BLaER1 (cell line): ENCODE results near the gene RNF220.

Experiments used
- H3K27ac ChIP-seq: shearing (Covaris generic); formaldehyde crosslinking; 2 replicates; pipeline ENCODE4 v1.8.1; 2022
- H3K27me3 ChIP-seq: shearing (Covaris generic); formaldehyde crosslinking; 2 replicates; pipeline ENCODE4 v1.8.1; 2022
- H3K36me3 ChIP-seq: shearing (Covaris generic); formaldehyde crosslinking; 2 replicates; pipeline ENCODE4 v1.8.1; 2022
- H3K4me1 ChIP-seq: shearing (Covaris generic); formaldehyde crosslinking; 2 replicates; pipeline ENCODE4 v1.8.1; 2022
- H3K4me2 ChIP-seq: shearing (Covaris generic); formaldehyde crosslinking; 2 replicates; pipeline ENCODE4 v1.8.1; 2022
- H3K4me3 ChIP-seq: shearing (Covaris generic); formaldehyde crosslinking; 2 replicates; pipeline ENCODE4 v1.8.1; 2022
- H3K9ac ChIP-seq: shearing (Covaris generic); formaldehyde crosslinking; 2 replicates; pipeline ENCODE4 v1.8.1; 2022
- H3K9me3 ChIP-seq: shearing (Covaris generic); formaldehyde crosslinking; 2 replicates; pipeline ENCODE4 v1.8.1; 2022
- H4K20me1 ChIP-seq: shearing (Covaris generic); formaldehyde crosslinking; 2 replicates; pipeline ENCODE4 v1.8.1; 2022
- Cebpa-rat ChIP-seq: shearing (Covaris generic); IDR thresholded peaks from 2 replicates; pipeline ENCODE4 v1.8.1; 2022

RNF220 gene

GRCh38 chr1:44619261-44619900 is 214.3 kb downstream of the RNF220 start:
- Histone ChIP-seq H3K36me3 (no peaks in the 10 kb centered on the region), H3K4me1 (peaks cover 15% of the 10 kb centered on the region), H3K27ac (no peak overlapping the region), H3K27me3 (no peaks in the 10 kb centered on the region), H3K4me2 (no peak overlapping the region), H3K4me3 (no peak overlapping the region), H4K20me1 (no peaks in the 10 kb centered on the region), H3K9ac (no peak overlapping the region), H3K9me3 (no peaks in the 10 kb centered on the region)
- TF ChIP-seq Cebpa-rat, result no peak

GRCh38 chr1:44620072-44620471 is 215.0 kb downstream of the RNF220 start:
- H3K27me3 ChIP-seq, result no peaks in the 10 kb centered on the region
- no peak for TF ChIP-seq Cebpa-rat
- H3K27ac ChIP-seq, result no peak overlapping the region
- no peak overlapping the region for H3K9ac ChIP-seq
- H3K9me3 ChIP-seq, result no peaks in the 10 kb centered on the region
- H4K20me1 ChIP-seq, result no peaks in the 10 kb centered on the region
- peaks cover 13% of the 10 kb centered on the region for H3K4me1 ChIP-seq
- H3K4me3 ChIP-seq, result no peak overlapping the region
- no peak overlapping the region for H3K4me2 ChIP-seq
- no peaks in the 10 kb centered on the region for H3K36me3 ChIP-seq

GRCh38 chr1:44621841-44622286 is 216.8 kb downstream of the RNF220 start:
- TF ChIP-seq Cebpa-rat, result no peak
- Histone ChIP-seq H3K9ac (no peak overlapping the region), H3K4me2 (no peak overlapping the region; the same call in 1 of the 2 replicates), H4K20me1 (no peaks in the 10 kb centered on the region), H3K9me3 (no peaks in the 10 kb centered on the region), H3K4me3 (no peak overlapping the region), H3K27ac (no peak overlapping the region), H3K36me3 (no peaks in the 10 kb centered on the region), H3K4me1 (peaks cover 13% of the 10 kb centered on the region), H3K27me3 (no peaks in the 10 kb centered on the region)

- no peaks in the 10 kb centered on the region for H3K27me3 ChIP-seq
- no peak overlapping the region for H3K4me3 ChIP-seq
- no peaks in the 10 kb centered on the region for H3K36me3 ChIP-seq
- H3K27ac ChIP-seq, result no peak overlapping the region
- H3K9ac ChIP-seq, result no peak overlapping the region
- H4K20me1 ChIP-seq, result no peaks in the 10 kb centered on the region
- H3K9me3 ChIP-seq, result no peaks in the 10 kb centered on the region
- H3K4me2 ChIP-seq, result no peak overlapping the region
- TF ChIP-seq Cebpa-rat, result no peak
- peaks cover 9% of the 10 kb centered on the region for H3K4me1 ChIP-seq
These were observed 219.3 kb downstream of the RNF220 start for GRCh38 chr1:44624268-44624901.

GRCh38 chr1:44625348-44625747 is 220.3 kb downstream of the RNF220 start:
- Histone ChIP-seq H3K27ac (no peak overlapping the region), H3K4me1 (peaks cover 5% of the 10 kb centered on the region; the same call in 1 of the 2 replicates)

GRCh38 chr1:44628962-44629756 is 224.1 kb downstream of the RNF220 start:
- Histone ChIP-seq H3K9me3 (no peaks in the 10 kb centered on the region), H3K4me1 (peaks cover 26% of the 10 kb centered on the region), H4K20me1 (peaks cover 17% of the 10 kb centered on the region), H3K9ac (no peak overlapping the region), H3K27ac (no peak overlapping the region), H3K4me3 (no peak overlapping the region), H3K4me2 (no peak overlapping the region), H3K36me3 (peaks cover 11% of the 10 kb centered on the region), H3K27me3 (no peaks in the 10 kb centered on the region)
- TF ChIP-seq Cebpa-rat, result no peak

More at GRCh38 chr1:44625348-44625747, 220.3 kb downstream of the RNF220 start:
- Histone ChIP-seq H3K4me3 (no peak overlapping the region), H3K9me3 (no peaks in the 10 kb centered on the region), H4K20me1 (no peaks in the 10 kb centered on the region), H3K4me2 (no peak overlapping the region), H3K27me3 (no peaks in the 10 kb centered on the region), H3K9ac (no peak overlapping the region), H3K36me3 (no peaks in the 10 kb centered on the region)
- no peak for TF ChIP-seq Cebpa-rat

- Histone ChIP-seq H3K4me1 (peaks cover 35% of the 10 kb centered on the region), H3K27ac (no peak overlapping the region), H3K9me3 (no peaks in the 10 kb centered on the region), H3K4me3 (no peak overlapping the region), H4K20me1 (peaks cover 27% of the 10 kb centered on the region), H3K4me2 (no peak overlapping the region), H3K36me3 (peaks cover 21% of the 10 kb centered on the region), H3K9ac (no peak overlapping the region), H3K27me3 (no peaks in the 10 kb centered on the region)
- no peak for TF ChIP-seq Cebpa-rat
These were observed 225.1 kb downstream of the RNF220 start for GRCh38 chr1:44630116-44630515.

- peak overlapping the region; percentile 97 for H3K27ac ChIP-seq
- peak overlapping the region; percentile 92 for H3K9ac ChIP-seq
- H4K20me1 ChIP-seq, result peaks cover 39% of the 10 kb centered on the region
- H3K4me2 ChIP-seq, result peak overlapping the region; percentile 84
- H3K36me3 ChIP-seq, result peaks cover 33% of the 10 kb centered on the region
- H3K27me3 ChIP-seq, result no peaks in the 10 kb centered on the region
- H3K4me1 ChIP-seq, result peaks cover 47% of the 10 kb centered on the region
- no peaks in the 10 kb centered on the region for H3K9me3 ChIP-seq
- TF ChIP-seq Cebpa-rat, result no peak
- H3K4me3 ChIP-seq, result peak overlapping the region; percentile 85
These were observed 226.2 kb downstream of the RNF220 start for GRCh38 chr1:44631333-44631646.

- no peaks in the 10 kb centered on the region for H3K27me3 ChIP-seq
These were observed 226.8 kb downstream of the RNF220 start for GRCh38 chr1:44631647-44632539.

More at GRCh38 chr1:44631647-44632539, 226.8 kb downstream of the RNF220 start:
- peak overlapping the region; percentile 97 for H3K27ac ChIP-seq
- H3K9me3 ChIP-seq, result no peaks in the 10 kb centered on the region
- no peak for TF ChIP-seq Cebpa-rat
- peaks cover 53% of the 10 kb centered on the region for H3K4me1 ChIP-seq
- H3K4me2 ChIP-seq, result peak overlapping the region; percentile 84
- H4K20me1 ChIP-seq, result peaks cover 45% of the 10 kb centered on the region
- peak overlapping the region; percentile 92 for H3K9ac ChIP-seq
- H3K36me3 ChIP-seq, result peaks cover 39% of the 10 kb centered on the region
- peak overlapping the region; percentile 85 for H3K4me3 ChIP-seq
